OCI-LY1 (cell line): ENCODE results near the gene PNMA6E.
"Not testable (repeated sequence)": the region's sequence is repeated elsewhere in the genome, so short reads cannot be mapped to it uniquely, and the experiment has no call there.

Source experiments
- H2AFZ ChIP-seq: fragments of 200-600 bp; sonication (generic), shearing (Covaris generic); 2 replicates; pipeline ENCODE4 v1.6.0; 2014; ENCODE audit warnings: antibody characterized with exemption, mild to moderate bottlenecking, low read length
- H3F3A ChIP-seq: fragments of 200-600 bp; sonication (generic), shearing (Covaris generic); 2 replicates; pipeline ENCODE4 v1.6.0; 2014; ENCODE audit warnings: mild to moderate bottlenecking, antibody characterized with exemption, low read length, moderate library complexity; ENCODE audit not compliant: insufficient read depth
- H3K27ac ChIP-seq: fragments of 200-600 bp; sonication (generic); 2 replicates; pipeline ENCODE4 v1.5.1; 2014; ENCODE audit warnings: low read length, mixed run types, mild to moderate bottlenecking, low read depth; ENCODE audit not compliant: poor library complexity, severe bottlenecking
- H3K27me3 ChIP-seq: fragments of 200-600 bp; sonication (generic); 2 replicates; pipeline ENCODE4 v1.6.0; 2014; ENCODE audit warnings: antibody characterized with exemption, mild to moderate bottlenecking, low read length, moderate library complexity; ENCODE audit not compliant: insufficient read depth
- H3K36me3 ChIP-seq: fragments of 200-600 bp; sonication (generic); 2 replicates; pipeline ENCODE4 v1.6.1; 2014; ENCODE audit warnings: mild to moderate bottlenecking, antibody characterized with exemption, low read length, moderate library complexity, mixed read lengths; ENCODE audit not compliant: insufficient read depth
- H3K4me1 ChIP-seq: fragments of 200-600 bp; sonication (generic); 2 replicates; pipeline ENCODE4 v1.5.1; 2014; ENCODE audit warnings: mild to moderate bottlenecking, low read length, moderate library complexity; ENCODE audit not compliant: insufficient read depth, severe bottlenecking
- H3K4me2 ChIP-seq: fragments of 200-600 bp; sonication (generic), shearing (Covaris generic); 2 replicates; pipeline ENCODE4 v1.6.1; 2014; ENCODE audit warnings: low read length
- H3K4me3 ChIP-seq: fragments of 200-600 bp; sonication (generic); 2 replicates; pipeline ENCODE4 v1.5.1; 2014; ENCODE audit warnings: low read length, low read depth, mild to moderate bottlenecking, mixed read lengths; ENCODE audit not compliant: poor library complexity, severe bottlenecking
- H3K79me2 ChIP-seq: fragments of 200-600 bp; shearing (Covaris generic); 2 replicates; pipeline ENCODE4 v1.6.1; 2016; ENCODE audit warnings: mixed run types, low read length, mixed read lengths; ENCODE audit not compliant: insufficient read depth
- H3K9ac ChIP-seq: fragments of 200-600 bp; sonication (generic), shearing (Covaris generic); 2 replicates; pipeline ENCODE4 v1.6.1; 2014; ENCODE audit warnings: mild to moderate bottlenecking, low read length, mixed read lengths
- H3K9me2 ChIP-seq: fragments of 200-600 bp; sonication (generic), shearing (Covaris generic); 2 replicates; pipeline ENCODE4 v1.6.1; 2014; ENCODE audit warnings: low read depth, mild to moderate bottlenecking, low read length, mixed read lengths
- H3K9me3 ChIP-seq: fragments of 200-600 bp; shearing (Covaris generic); 2 replicates; pipeline ENCODE4 v1.6.1; 2014; ENCODE audit warnings: low read length, mixed read lengths
- H4K20me1 ChIP-seq: fragments of 200-600 bp; sonication (generic), shearing (Covaris generic); 2 replicates; pipeline ENCODE4 v1.6.0; 2016; ENCODE audit warnings: mild to moderate bottlenecking, low read length; ENCODE audit not compliant: insufficient read depth
- EZH2 ChIP-seq: fragments of 200-600 bp; sonication (generic), shearing (Covaris generic); IDR thresholded peaks from 2 replicates; pipeline ENCODE4 v1.8.0; 2017; ENCODE audit warnings: borderline replicate concordance, mixed run types, mild to moderate bottlenecking, antibody characterized with exemption, low read length, moderate library complexity, mixed read lengths
- TF ChIP-seq, protein P1 (sequence below): fragments of 200-600 bp; sonication (generic), shearing (Covaris generic); IDR thresholded peaks from 2 replicates; pipeline ENCODE4 v1.5.1; 2017; ENCODE audit warnings: mild to moderate bottlenecking, antibody characterized with exemption, low read length, moderate library complexity, mixed read lengths

Gene PNMA6E

DNA sequence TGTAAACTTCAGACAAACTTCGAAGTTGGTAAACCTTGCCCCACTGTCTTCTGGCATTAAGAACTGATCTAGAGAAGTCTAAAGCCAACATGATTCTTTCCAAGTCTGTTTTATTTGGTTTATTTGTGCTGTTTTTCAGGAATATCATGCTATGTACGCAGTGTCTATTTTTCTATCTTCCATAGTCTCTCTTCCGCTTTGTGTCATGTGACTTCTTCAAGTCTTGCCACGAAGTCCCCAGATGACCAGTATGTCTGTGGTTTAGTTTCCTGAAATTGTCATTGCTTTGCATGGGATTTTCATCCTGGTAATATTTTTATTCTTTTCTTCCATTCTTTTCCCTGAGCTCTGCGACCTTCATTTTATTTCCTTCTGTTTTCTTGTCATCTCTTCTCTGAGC lies 15.1 kb downstream of the PNMA6E start:
- no peaks in the 10 kb centered on the region for H3K36me3 ChIP-seq
- H4K20me1 ChIP-seq, result no peaks in the 10 kb centered on the region
- no peak overlapping the region for H3K4me2 ChIP-seq
- H3K79me2 ChIP-seq, result no peaks in the 10 kb centered on the region
- no peak overlapping the region for H3K27ac ChIP-seq
- H3K9me2 ChIP-seq, result no peaks in the 10 kb centered on the region
- no peaks in the 10 kb centered on the region for H3K4me1 ChIP-seq
- TF ChIP-seq, protein P1, sequence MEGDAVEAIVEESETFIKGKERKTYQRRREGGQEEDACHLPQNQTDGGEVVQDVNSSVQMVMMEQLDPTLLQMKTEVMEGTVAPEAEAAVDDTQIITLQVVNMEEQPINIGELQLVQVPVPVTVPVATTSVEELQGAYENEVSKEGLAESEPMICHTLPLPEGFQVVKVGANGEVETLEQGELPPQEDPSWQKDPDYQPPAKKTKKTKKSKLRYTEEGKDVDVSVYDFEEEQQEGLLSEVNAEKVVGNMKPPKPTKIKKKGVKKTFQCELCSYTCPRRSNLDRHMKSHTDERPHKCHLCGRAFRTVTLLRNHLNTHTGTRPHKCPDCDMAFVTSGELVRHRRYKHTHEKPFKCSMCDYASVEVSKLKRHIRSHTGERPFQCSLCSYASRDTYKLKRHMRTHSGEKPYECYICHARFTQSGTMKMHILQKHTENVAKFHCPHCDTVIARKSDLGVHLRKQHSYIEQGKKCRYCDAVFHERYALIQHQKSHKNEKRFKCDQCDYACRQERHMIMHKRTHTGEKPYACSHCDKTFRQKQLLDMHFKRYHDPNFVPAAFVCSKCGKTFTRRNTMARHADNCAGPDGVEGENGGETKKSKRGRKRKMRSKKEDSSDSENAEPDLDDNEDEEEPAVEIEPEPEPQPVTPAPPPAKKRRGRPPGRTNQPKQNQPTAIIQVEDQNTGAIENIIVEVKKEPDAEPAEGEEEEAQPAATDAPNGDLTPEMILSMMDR, result no peak
- no peak for TF ChIP-seq EZH2
- no peaks in the 10 kb centered on the region for H3F3A ChIP-seq
- no peak overlapping the region for H3K9ac ChIP-seq
- no peak overlapping the region for H2AFZ ChIP-seq
- H3K27me3 ChIP-seq, result no peaks in the 10 kb centered on the region
- no peaks in the 10 kb centered on the region for H3K9me3 ChIP-seq
- H3K4me3 ChIP-seq, result no peak overlapping the region

DNA sequence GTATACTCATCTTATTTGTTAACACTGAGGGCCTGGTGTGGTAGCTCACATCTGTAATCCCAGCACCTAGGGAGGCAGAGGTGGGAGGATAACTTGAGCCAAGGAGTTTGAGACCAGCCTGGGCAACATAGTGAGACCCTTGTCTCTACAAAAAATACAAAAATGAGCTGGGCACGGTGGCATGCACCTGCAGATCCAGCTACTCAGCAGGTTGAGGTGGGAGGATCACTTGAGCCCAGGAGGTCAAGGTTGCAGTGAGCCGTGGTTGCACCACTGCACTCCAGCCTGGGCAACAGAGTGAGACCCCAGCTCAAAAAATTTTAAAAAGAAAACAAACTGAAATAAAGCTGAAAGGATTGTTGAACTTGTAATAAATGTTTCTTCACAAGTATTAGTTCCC lies 16.2 kb downstream of the PNMA6E start:
- not testable (repeated sequence) for H3K27ac ChIP-seq

DNA sequence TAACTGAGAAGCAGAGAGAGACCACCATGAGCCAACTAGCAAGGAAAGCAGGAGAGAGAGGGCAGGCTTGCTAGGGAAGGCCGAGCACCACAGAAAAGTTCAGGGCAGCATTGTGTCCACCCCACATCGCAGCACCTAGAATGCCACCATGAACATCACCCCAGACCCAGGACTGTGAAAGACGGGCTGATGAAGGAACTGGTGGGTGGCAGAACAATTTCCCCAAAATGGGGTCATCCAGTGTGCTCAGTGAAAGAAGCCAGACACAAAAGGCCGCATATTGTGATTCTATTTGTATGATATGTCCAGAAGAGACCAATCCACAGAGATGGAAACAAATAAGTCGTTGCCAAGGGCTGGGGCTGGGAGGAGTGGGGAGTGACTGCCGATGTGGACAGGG lies 16.8 kb downstream of the PNMA6E start:
- no peaks in the 10 kb centered on the region for H3K36me3 ChIP-seq
- no peak overlapping the region for H3K4me2 ChIP-seq
- TF ChIP-seq, protein P1, result no peak
- TF ChIP-seq EZH2, result no peak

More for the DNA sequence above, 16.2 kb downstream of the PNMA6E start:
- H3K79me2 ChIP-seq, H2AFZ ChIP-seq, H3K9me2 ChIP-seq, H3K4me1 ChIP-seq, H3K9ac ChIP-seq, H3K4me3 ChIP-seq, H3K9me3 ChIP-seq, H4K20me1 ChIP-seq, H3K36me3 ChIP-seq, H3K27me3 ChIP-seq, H3F3A ChIP-seq, H3K4me2 ChIP-seq: not testable (repeated sequence)

DNA sequence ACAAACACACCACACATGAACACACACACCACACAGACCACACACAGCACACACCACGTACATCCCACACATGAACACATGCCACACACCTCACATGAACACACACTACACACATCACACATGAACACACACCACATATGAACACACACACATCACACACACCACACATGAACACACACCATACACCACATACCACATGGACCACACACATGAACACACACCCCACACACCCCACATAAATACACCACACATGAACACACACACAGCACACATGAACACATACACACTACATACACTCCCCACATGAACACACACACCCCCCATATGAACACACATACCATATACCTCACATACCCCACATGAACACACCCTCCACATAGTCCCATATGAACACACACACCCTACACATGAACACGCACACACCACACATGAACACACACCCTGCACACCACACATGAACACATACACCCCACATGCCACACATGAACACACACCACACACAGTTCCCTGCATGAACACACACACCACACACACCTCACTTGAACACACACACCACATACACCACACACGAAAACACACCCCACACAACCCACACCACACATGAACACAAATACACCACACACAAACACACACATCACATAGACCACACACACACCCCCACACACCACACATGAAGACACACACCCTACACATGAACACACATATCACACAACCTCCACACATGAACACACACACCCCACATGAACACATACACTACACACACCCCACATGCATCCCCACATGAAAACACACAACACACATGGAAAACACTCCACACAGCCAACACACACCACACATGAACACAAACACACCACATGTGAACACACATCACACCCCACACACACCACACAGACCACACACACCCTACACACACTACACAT lies 18.3 kb downstream of the PNMA6E start:
- Histone ChIP-seq H3K4me1 (no peaks in the 10 kb centered on the region), H3K9me2 (no peaks in the 10 kb centered on the region), H3F3A (no peaks in the 10 kb centered on the region), H4K20me1 (no peaks in the 10 kb centered on the region), H3K79me2 (no peaks in the 10 kb centered on the region), H2AFZ (no peak overlapping the region), H3K4me2 (no peak overlapping the region), H3K27me3 (no peaks in the 10 kb centered on the region), H3K36me3 (no peaks in the 10 kb centered on the region), H3K27ac (no peak overlapping the region), H3K9ac (no peak overlapping the region), H3K4me3 (no peak overlapping the region), H3K9me3 (no peaks in the 10 kb centered on the region)
- TF ChIP-seq EZH2, result no peak
- TF ChIP-seq, protein P1, result no peak

More for the DNA sequence above, 16.8 kb downstream of the PNMA6E start:
- Histone ChIP-seq H3K79me2 (no peaks in the 10 kb centered on the region), H2AFZ (no peak overlapping the region), H3K9me2 (no peaks in the 10 kb centered on the region), H3K9me3 (no peaks in the 10 kb centered on the region), H3K4me1 (no peaks in the 10 kb centered on the region), H3K27ac (no peak overlapping the region), H4K20me1 (no peaks in the 10 kb centered on the region), H3F3A (no peaks in the 10 kb centered on the region), H3K4me3 (no peak overlapping the region), H3K9ac (no peak overlapping the region), H3K27me3 (no peaks in the 10 kb centered on the region)
